ENCODE measurements around the gene SNX2.
"Not testable (repeated sequence)": the region's sequence is repeated elsewhere in the genome, so short reads cannot be mapped to it uniquely, and the experiment has no call there.

Gene SNX2

DNA sequence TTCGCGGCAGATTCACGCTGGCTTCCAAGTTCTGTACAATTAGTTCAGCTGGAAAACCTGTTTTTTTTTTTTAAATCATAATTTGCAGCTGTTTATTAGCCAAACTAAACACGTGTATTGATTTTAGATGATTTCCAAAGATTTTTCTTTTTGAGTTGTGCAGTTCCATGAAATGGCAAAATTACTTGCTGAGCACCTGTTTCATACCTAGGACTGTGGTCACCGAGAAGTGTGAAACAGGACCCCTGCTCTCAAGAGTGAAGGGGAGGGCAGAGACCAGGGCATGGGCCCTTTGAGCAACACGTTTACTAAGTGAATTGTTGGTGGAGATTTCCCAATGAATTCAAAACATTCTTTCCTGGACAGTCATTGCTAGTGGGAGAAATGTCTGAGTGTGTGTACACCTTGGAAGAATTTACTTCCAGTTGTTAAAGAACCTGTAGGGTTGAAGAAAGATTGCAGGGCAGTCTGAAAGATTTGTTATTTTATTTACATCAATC, 71.2 kb downstream of the SNX2 start:
- H3K4me3 ChIP-seq (ENCODE audit: low read length): peak overlapping the region; percentile 59
- TF ChIP-seq, protein P1, sequence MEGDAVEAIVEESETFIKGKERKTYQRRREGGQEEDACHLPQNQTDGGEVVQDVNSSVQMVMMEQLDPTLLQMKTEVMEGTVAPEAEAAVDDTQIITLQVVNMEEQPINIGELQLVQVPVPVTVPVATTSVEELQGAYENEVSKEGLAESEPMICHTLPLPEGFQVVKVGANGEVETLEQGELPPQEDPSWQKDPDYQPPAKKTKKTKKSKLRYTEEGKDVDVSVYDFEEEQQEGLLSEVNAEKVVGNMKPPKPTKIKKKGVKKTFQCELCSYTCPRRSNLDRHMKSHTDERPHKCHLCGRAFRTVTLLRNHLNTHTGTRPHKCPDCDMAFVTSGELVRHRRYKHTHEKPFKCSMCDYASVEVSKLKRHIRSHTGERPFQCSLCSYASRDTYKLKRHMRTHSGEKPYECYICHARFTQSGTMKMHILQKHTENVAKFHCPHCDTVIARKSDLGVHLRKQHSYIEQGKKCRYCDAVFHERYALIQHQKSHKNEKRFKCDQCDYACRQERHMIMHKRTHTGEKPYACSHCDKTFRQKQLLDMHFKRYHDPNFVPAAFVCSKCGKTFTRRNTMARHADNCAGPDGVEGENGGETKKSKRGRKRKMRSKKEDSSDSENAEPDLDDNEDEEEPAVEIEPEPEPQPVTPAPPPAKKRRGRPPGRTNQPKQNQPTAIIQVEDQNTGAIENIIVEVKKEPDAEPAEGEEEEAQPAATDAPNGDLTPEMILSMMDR (IDR thresholded peaks at IDR 0.05; ENCODE audit: insufficient read depth, low read depth, low read length, missing control alignments): no peak
- DNase-seq (ENCODE audit: low read depth): peak; percentile 89

DNA sequence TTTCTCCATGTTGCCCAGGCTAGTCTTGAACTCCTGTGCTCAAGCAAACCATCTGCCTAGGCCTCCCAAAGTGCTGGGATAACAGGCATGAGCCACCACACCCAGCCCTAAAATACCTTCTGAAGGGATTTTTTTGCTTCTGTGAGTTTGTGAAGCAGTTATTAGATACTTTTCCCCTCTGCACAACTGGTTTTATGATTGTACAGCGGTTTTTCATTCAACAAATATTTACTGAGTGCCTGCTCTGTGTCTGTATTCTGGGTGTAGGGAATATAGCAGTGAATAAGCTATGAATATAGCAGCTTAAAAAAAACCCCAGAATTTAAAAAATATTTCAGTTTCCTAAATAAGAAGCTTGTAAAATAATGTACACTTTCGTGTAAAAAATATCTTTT, 72.8 kb downstream of the SNX2 start:
- no peak overlapping the region for H3K4me3 ChIP-seq (ENCODE audit: low read length)
- TF ChIP-seq, protein P1 (IDR thresholded peaks at IDR 0.05; ENCODE audit: insufficient read depth, low read depth, low read length, missing control alignments): no peak
- DNase-seq (ENCODE audit: low read depth): no peak

DNA sequence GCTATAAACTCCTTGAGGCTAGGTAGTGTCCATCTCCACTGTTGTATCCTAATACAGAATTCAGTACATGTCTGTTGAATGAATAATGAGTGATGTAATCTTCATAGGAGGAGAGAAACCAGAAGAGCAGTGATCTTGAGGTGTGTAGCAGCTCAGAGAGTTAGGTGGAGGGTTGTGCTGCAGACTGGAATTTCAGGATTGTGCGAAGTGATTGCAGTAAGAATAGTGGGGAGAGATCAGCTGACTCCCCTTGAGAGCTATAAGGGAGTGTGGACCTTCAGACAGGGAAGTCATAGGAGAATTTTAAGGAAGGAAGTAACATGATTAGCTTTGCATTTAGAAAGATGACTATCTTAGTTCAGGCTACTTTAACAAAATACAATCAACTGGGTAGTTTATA, 74.9 kb downstream of the SNX2 start:
- TF ChIP-seq, protein P1 (IDR thresholded peaks at IDR 0.05; ENCODE audit: insufficient read depth, low read depth, low read length, missing control alignments): no peak
- DNase-seq (ENCODE audit: low read depth): peak; percentile 93
- no peak overlapping the region for H3K4me3 ChIP-seq (ENCODE audit: low read length)

DNA sequence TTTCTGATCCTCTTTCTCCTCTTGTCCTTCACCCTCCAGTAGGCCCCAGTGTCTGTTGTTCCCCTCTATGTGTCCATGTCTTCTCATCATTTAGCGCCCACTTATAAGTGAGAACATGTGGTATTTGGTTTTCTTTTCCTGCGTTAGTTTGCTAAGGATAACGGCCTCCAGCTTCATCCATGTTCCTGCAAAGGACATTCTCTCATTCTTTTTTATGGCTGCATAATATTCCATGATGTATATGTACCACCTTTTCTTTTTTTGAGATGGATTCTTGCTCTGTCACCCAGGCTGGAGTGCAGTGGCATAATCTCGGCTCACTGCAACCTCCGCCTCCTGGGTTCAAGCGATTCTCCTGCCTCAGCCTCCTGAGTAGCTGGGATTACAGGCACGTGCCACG, 82.7 kb downstream of the SNX2 start:
- not testable (repeated sequence) for H3K4me3 ChIP-seq (ENCODE audit: low read length); DNase-seq (ENCODE audit: low read depth)

DNA sequence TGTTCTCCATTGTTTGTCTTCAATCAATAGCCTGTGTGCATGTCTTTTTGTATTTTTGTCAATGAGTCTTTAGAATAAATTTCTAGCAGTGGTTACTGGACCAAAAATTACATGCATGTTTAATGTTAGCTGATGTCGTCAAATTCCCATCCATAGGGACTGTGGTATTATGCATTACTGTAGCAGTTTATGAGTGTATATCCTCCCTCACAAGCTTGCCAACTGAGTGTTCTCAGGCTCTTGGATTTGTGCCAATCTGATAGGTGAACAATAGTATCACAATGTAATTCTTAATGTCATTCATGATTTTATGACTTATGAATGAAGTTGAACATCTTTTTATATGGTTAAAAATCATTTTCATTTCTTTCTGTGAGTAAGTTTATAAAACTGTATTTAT, 83.6 kb downstream of the SNX2 start:
- no peak overlapping the region for H3K4me3 ChIP-seq (ENCODE audit: low read length)
- TF ChIP-seq, protein P1 (IDR thresholded peaks at IDR 0.05; ENCODE audit: insufficient read depth, low read depth, low read length, missing control alignments): no peak
- DNase-seq (ENCODE audit: low read depth): peak; percentile 67

DNA sequence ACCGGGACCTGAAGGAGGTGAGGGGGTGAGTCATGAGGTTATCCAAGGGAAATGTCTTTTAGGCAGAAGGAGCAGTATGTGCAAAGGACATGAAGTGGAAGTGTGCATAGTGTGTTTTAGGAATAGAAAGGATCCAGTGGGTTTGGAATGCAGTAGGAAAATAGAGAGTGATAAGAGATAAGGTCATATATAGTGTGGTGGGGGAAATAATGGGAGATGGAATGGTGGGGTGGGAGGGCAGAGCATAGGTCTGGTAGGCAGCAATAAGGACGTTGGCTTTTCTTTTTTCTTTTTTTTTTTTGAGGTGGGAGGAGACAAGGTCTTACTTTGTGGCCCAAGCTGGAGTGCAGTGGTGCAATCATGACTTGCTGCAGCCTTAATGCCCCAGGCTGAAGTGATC, 88.4 kb downstream of the SNX2 start:
- H3K4me3 ChIP-seq (ENCODE audit: low read length): no peak overlapping the region
- TF ChIP-seq, protein P1 (IDR thresholded peaks at IDR 0.05; ENCODE audit: insufficient read depth, low read depth, low read length, missing control alignments): no peak
- DNase-seq (ENCODE audit: low read depth): no peak

DNA sequence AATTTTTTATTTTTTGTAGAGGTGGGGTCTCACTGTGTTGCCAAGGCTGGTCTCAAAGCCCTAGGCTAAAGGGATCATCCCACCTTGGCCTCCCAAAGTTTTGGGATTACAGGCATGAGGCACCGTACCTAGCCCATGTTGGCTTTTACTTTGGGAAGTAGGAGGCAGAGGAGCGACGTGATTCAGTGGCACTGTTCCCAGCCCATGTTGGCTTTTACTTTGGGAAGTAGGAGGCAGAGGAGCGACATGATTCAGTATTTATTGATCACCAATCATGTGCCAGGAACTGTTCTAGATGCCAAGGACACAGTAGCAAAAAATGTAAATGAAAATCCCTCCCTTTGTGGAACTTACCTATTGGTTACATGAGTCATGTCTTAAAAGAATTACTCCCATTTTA, 88.8 kb downstream of the SNX2 start:
- H3K4me3 ChIP-seq (ENCODE audit: low read length): no peak overlapping the region
- TF ChIP-seq, protein P1 (IDR thresholded peaks at IDR 0.05; ENCODE audit: insufficient read depth, low read depth, low read length, missing control alignments): no peak
- no peak for DNase-seq (ENCODE audit: low read depth)
